K562 (cell line): Measurements from ENCODE around the gene BAZ2A. TPM values are rescaled to one million over a fixed set of nuclear protein-coding genes. Genes with fewer than 3 reads are reported as not detected.

ENCODE experiments used
- ATF6 ChIP-seq: sonication (generic); formaldehyde crosslinking; IDR thresholded peaks from 2 replicates; pipeline ENCODE4 v1.4.0; 2020; ENCODE audit warnings: mild to moderate bottlenecking, missing genetic modification reagents
- CHAMP1 ChIP-seq: fragments of 450-650 bp; IDR thresholded peaks from 2 replicates; pipeline ENCODE4 v1.6.1; 2016; ENCODE audit warnings: mild to moderate bottlenecking
- GTF2A2 ChIP-seq: IDR thresholded peaks from 2 replicates; pipeline ENCODE4 v1.6.1; 2016; ENCODE audit warnings: mild to moderate bottlenecking, missing genetic modification characterization, missing compliant biosample characterization
- HDAC3 ChIP-seq: fragments of 450-650 bp; IDR thresholded peaks from 2 replicates; pipeline ENCODE4 v1.6.1; 2018; ENCODE audit warnings: borderline replicate concordance, mild to moderate bottlenecking, moderate library complexity; ENCODE audit not compliant: partially characterized antibody
- HMBOX1 ChIP-seq: sonication (generic); IDR thresholded peaks from 2 replicates; pipeline ENCODE4 v1.6.1; 2016
- MED1 ChIP-seq: sonication (generic); formaldehyde crosslinking; IDR thresholded peaks from 2 replicates; pipeline ENCODE4 v1.8.1; 2023; ENCODE audit warnings: missing genetic modification reagents, borderline replicate concordance
- POLR3A ChIP-seq: IDR thresholded peaks from 2 replicates; pipeline ENCODE4 v1.6.1; 2011; ENCODE audit warnings: borderline replicate concordance, mild to moderate bottlenecking, moderate library complexity; ENCODE audit not compliant: insufficient read length, insufficient read depth; ENCODE audit errors: extremely low read depth
- SMC3 ChIP-seq: conservative IDR thresholded peaks from 2 replicates; pipeline ENCODE4 v1.6.1; 2011; ENCODE audit warnings: low read depth, low read length, improper control_type of control experiment; ENCODE audit not compliant: insufficient read depth
- SNAPC5 ChIP-seq: fragments of 250-450 bp; sonication (Bioruptor Pico); IDR thresholded peaks from 2 replicates; pipeline ENCODE4 v1.8.0; 2021; ENCODE audit warnings: moderate library complexity, mild to moderate bottlenecking, inconsistent platforms
- STAT5A ChIP-seq: IDR thresholded peaks from 2 replicates; pipeline ENCODE4 v1.6.1; 2012; ENCODE audit warnings: low read length, inconsistent platforms, borderline replicate concordance
- USF2 ChIP-seq: sonication (generic); formaldehyde crosslinking; IDR thresholded peaks from 2 replicates; pipeline ENCODE4 v1.5.0; 2020; ENCODE audit warnings: missing genetic modification reagents
- ZKSCAN1 ChIP-seq: fragments of 150-350 bp; IDR thresholded peaks from 2 replicates; pipeline ENCODE4 v1.6.1; 2016; ENCODE audit warnings: low read depth, low read length
- ZNF232 ChIP-seq: sonication (generic); formaldehyde crosslinking; IDR thresholded peaks from 2 replicates; pipeline ENCODE4 v1.8.0; 2022; ENCODE audit warnings: mild to moderate bottlenecking, missing genetic modification reagents
- ZNF766 ChIP-seq: fragments of 200-800 bp; sonication (Bioruptor generic); conservative IDR thresholded peaks from 2 replicates; pipeline ENCODE4 v1.6.1; 2016; ENCODE audit warnings: missing genetic modification characterization, missing compliant biosample characterization
- polyA plus RNA-seq, 8 experiments: library from polyadenylated mRNA; depleted of rRNA in 4 of 8; stranded (reverse) in 5 of 8; unstranded in 3 of 8; fragments of >200 nt; fragmentation: Nextera tagmentation in 2 of 8; fragmentation: Illumina TruSeq in 1 of 8; extraction: Ambion mirVana in 2 of 8; extraction: Trizol in 1 of 8; gene quantifications; 2 replicates each; pipeline versions ENCODE4 v1.2.1 to v1.2.3, GENCODE V29; 2011 to 2014; ENCODE audit warnings: inconsistent platforms in 1 of 8, missing spikeins in 1 of 8
- total RNA-seq, 7 experiments: library from RNA; depleted of rRNA in 6 of 7; stranded (reverse); fragments of >200 nt in 6 of 7; fragmentation: Illumina TruSeq in 2 of 7; extraction: Trizol in 2 of 7; gene quantifications; 2 replicates each; pipeline versions ENCODE4 v1.2.1 to v1.2.3, GENCODE V29; 2011 to 2021; ENCODE audit warnings: low replicate concordance in 1 of 7

Gene BAZ2A
- total and polyA plus RNA-seq, 9 of the 15 experiments (the other 6 are each of a cell fraction or from before 2014, with no cell fraction given), result 4.5 to 86.4 (median 26.2) TPM

GRCh38 chr12:56628671-56629458, 1.3 kb downstream of the BAZ2A start (continued):
- peak; percentile 68 for TF ChIP-seq HMBOX1
- TF ChIP-seq MED1 (CRISPR knock-in tag), result no peak
- no peak for TF ChIP-seq STAT5A
- TF ChIP-seq CHAMP1, result no peak
- no peak for TF ChIP-seq SMC3
- no peak for TF ChIP-seq ZKSCAN1
- 0 out of 2 replicates have a peak, but pooled peaks have one; percentile 41 for TF ChIP-seq ATF6
- no peak for TF ChIP-seq POLR3A
- no peak for TF ChIP-seq GTF2A2
- TF ChIP-seq ZNF766 (CRISPR knock-in tag), result no peak
- no peak for TF ChIP-seq USF2 (CRISPR knock-in tag)
- no peak for TF ChIP-seq ZNF232 (CRISPR knock-in tag)
- TF ChIP-seq SNAPC5 (CRISPR knock-in tag), result no peak
- TF ChIP-seq HDAC3, result no peak
